Limb (tissue), 2 donors: ENCODE data around the gene INS.

Experiments used
- DNase-seq, 2 donors: peaks; one replicate each; pipeline ENCODE4 v3.0.0-alpha.2; 2016; ENCODE audit errors: extremely low spot score in 2 of 2

Gene INS

DNA sequence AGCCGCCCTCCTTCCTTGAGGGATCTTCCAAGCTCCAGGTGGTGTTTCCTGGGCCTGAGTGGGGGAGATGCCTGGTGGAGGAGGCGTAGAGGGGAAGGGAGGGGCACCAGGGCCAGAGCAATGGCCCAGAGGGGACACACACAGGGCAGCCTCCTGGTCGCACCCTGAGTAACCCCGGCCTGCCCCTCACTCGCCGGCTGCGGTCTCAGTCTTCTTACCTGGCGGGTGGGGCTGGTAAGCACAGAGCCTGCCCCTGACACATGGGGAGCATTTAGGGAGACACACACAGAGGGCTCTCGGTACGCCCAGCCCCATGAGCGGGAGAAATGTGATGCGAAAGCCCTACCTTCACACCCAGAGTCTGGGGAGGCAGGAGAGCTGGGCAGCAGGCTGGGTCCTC lies 45.7 kb downstream of the INS start:
- no peak for DNase-seq

DNA sequence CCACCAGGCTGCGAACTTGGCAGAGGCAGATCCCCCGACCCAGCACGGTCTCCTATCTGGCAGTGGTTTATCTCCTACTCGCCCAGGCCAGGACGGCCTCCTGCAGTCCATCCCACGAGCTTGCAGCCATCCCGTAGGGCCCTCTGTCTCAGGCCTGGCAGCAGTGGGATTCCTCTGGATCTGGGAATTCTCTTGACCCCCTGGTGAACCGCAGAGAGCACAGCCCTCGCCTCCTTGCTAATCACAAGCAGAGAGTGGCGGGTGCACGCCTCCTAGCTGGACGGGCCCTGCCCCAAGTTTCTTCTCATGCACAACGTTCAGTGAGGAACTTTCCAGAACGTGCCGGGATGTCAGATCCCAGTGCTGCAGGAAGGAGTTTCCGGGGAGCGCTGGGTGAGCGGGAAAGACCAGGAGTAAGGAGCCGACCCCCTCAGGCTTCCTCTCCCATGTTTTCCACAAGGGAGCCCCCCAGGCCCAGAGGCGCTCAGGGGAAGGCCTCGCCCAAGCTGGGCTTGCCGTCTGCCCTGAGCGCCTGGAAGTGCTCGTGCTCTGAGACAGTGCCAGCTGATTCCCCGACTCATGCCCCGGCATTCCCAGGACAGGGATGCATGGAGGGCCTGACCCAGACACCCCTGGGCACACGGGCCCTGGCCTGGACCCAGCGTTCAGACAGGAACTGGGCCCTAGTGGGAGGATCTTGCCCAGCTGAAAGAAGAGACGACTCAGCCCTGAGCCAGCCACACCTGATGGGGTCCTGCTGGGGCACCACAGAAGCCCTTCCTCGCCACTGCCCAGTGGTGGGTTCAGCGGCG lies 46.4 kb downstream of the INS start:
- DNase-seq: no peak

DNA sequence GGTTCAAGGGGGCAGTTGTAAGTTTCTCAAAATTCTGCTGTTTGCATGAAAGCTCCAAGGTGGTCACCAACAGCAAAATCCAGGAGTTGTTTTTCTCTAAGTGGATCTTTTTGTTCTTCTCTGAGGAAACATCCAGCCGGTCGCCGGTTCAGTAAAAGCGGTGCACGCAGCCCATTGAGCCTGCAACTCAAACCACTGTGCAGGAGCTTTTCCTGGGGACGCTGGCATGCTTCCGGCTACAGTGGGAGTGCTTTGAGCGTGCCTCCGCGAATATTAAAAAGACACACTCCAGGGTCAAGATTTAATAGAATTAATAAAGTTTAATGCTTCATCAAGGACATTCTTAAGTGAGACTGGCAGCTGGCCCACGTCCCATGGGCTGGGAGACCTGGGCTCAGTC lies 47.2 kb downstream of the INS start:
- DNase-seq: no peak

DNA sequence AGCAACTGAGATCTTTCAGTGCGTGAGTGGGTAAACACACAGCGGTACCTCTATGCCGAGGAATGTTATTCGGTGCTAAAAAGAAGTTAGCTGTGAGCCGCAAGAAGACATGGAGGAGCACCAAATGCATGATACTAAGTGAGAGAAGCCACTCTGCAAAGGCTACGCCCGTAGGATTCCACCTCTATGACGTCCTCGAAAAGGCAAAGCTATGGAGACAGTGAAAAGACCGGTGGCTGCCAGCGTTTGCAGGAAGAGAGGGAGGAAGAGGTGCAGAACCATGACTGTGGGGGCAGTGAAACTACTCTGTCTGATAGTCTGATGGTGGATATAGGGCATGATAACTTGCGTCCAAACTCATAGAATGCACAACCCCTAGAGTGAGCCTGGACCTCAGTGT lies 50.5 kb downstream of the INS start:
- DNase-seq: no peak
